ENCODE measurements around the gene SLC8A1.

DNA sequence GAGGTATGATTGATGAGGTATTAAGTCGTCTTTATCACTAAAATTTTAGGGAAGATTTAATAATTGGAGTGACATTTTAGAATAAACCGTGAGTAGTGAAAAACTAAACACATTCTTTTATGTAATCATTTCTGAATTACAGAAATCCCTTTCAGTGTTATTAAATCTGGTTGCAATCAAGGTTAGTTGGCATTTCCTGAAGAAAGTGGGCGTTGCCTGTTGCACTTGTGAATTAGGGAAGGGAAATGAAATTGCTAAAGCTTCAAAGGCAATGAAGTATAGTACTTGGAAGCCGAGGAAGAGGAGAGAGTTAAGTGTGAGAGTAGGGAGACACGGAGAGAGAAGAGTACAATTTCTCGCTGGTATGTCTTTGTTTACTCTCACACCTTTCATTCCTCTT, 274.5 kb downstream of the SLC8A1 start:
- TF ChIP-seq, protein P1, sequence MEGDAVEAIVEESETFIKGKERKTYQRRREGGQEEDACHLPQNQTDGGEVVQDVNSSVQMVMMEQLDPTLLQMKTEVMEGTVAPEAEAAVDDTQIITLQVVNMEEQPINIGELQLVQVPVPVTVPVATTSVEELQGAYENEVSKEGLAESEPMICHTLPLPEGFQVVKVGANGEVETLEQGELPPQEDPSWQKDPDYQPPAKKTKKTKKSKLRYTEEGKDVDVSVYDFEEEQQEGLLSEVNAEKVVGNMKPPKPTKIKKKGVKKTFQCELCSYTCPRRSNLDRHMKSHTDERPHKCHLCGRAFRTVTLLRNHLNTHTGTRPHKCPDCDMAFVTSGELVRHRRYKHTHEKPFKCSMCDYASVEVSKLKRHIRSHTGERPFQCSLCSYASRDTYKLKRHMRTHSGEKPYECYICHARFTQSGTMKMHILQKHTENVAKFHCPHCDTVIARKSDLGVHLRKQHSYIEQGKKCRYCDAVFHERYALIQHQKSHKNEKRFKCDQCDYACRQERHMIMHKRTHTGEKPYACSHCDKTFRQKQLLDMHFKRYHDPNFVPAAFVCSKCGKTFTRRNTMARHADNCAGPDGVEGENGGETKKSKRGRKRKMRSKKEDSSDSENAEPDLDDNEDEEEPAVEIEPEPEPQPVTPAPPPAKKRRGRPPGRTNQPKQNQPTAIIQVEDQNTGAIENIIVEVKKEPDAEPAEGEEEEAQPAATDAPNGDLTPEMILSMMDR (IDR thresholded peaks at IDR 0.05) = no peak
- no peak for TF ChIP-seq EP300 (IDR thresholded peaks at IDR 0.05)

Measured in tibial nerve (tissue), 4 donors.